Ovary (tissue), 3 donors: ENCODE measurements around the gene ROBO1.

Experiments used
- EP300 ChIP-seq: sonication (generic); formaldehyde crosslinking; IDR thresholded peaks from one replicate; pipeline ENCODE4 v1.6.1; 2017; ENCODE audit warnings: antibody characterized with exemption
- TF ChIP-seq, protein P1 (sequence below), 3 donors: fragments of 450-650 bp in 2 of 3; fragments of 200-600 bp in 1 of 3; IDR thresholded peaks; one replicate each; pipeline versions ENCODE4 v1.5.1 to v1.8.0; 2016 to 2022; ENCODE audit warnings: antibody characterized with exemption in 3 of 3, mild to moderate bottlenecking in 1 of 3
- donor health status: DM: no; HTN: no; CAD: no.

DNA sequence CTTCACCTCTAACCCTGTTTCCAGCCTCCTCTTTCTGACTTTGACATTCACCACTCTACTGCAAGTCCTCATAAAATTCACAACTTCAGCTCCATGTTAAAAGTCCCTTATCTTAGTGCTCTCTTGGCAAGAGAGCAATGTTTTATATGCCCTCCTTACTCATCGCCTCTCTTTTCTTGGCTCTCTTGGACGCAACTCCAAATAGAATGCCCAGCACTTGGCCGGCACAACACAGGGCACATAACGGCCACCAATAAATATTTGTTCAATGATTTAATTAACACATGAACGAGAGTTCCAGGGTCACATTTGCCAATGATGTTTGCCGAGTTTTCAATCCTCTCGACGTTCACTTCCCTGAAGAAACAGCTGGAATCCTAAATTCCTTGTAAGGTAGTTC, 401.4 kb downstream of the ROBO1 start:
- TF ChIP-seq, protein P1, sequence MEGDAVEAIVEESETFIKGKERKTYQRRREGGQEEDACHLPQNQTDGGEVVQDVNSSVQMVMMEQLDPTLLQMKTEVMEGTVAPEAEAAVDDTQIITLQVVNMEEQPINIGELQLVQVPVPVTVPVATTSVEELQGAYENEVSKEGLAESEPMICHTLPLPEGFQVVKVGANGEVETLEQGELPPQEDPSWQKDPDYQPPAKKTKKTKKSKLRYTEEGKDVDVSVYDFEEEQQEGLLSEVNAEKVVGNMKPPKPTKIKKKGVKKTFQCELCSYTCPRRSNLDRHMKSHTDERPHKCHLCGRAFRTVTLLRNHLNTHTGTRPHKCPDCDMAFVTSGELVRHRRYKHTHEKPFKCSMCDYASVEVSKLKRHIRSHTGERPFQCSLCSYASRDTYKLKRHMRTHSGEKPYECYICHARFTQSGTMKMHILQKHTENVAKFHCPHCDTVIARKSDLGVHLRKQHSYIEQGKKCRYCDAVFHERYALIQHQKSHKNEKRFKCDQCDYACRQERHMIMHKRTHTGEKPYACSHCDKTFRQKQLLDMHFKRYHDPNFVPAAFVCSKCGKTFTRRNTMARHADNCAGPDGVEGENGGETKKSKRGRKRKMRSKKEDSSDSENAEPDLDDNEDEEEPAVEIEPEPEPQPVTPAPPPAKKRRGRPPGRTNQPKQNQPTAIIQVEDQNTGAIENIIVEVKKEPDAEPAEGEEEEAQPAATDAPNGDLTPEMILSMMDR (IDR thresholded peaks at IDR 0.05), result no peak
- TF ChIP-seq EP300, result no peak
